ENCODE data around the gene LCN1. TPM values are rescaled to one million over a fixed set of nuclear protein-coding genes. Genes with fewer than 3 reads are reported as not detected.

Gene LCN1
- polyA plus RNA-seq, 1 donor (not counting 4 experiments of a cell fraction or from before 2014, with no cell fraction given) = not detected

- FAIRE-seq = no peak
Measured at GRCh38 chr9:135519179-135519971, 1.9 kb upstream of the LCN1 start.

GRCh38 chr9:135521608-135522095 is 412 bp downstream of the LCN1 start:
- TF ChIP-seq EZH2 (IDR thresholded peaks at IDR 0.05; ENCODE audit: low read length) = no peak
- no peak for TF ChIP-seq CTCF (optimal IDR thresholded peaks at IDR 0.05 in 1 of 3, IDR thresholded peaks at IDR 0.05 in 1 of 3, conservative IDR thresholded peaks at IDR 0.05 in 1 of 3; ENCODE audit: extremely low read depth in 1 of 3, insufficient read depth in 2 of 3, low read length in 3 of 3)
- dilution Hi-C loops (cut with MboI; ENCODE audit: extremely low pct_ligation_motif_present, low sequenced_read_pairs) = no loop called here
- H3K9ac ChIP-seq (ENCODE audit: control insufficient read depth, extremely low read depth, insufficient read depth, low read length) = no peak overlapping the region

More at GRCh38 chr9:135519179-135519971, 1.9 kb upstream of the LCN1 start:
- no peaks in the 10 kb centered on the region for H3K79me2 ChIP-seq (ENCODE audit: control insufficient read depth, insufficient read depth, low read length)
- H3K27me3 ChIP-seq (ENCODE audit: control insufficient read depth, extremely low read depth, insufficient read depth, low read length) = peaks cover 4% of the 10 kb centered on the region
- H3K4me2 ChIP-seq (ENCODE audit: control insufficient read depth, extremely low read depth, insufficient read depth, low read depth, low read length) = no peak overlapping the region
- peaks cover 2% of the 10 kb centered on the region for H3K4me1 ChIP-seq (ENCODE audit: control insufficient read depth, extremely low read depth, insufficient read depth, low read length)
- no peak overlapping the region for H2AFZ ChIP-seq (ENCODE audit: control insufficient read depth, low read length)
- no peak overlapping the region for H3K27ac ChIP-seq (ENCODE audit: control insufficient read depth, insufficient read depth, low read length)
- no peak overlapping the region for H3K4me3 ChIP-seq (ENCODE audit: control insufficient read depth in 2 of 3, extremely low read depth in 1 of 3, insufficient read depth in 2 of 3, low read depth in 1 of 3, low read length in 3 of 3)
- H3K9me3 ChIP-seq (ENCODE audit: control insufficient read depth, low read depth, low read length) = no peaks in the 10 kb centered on the region
- H3K36me3 ChIP-seq (ENCODE audit: control insufficient read depth in 2 of 2, extremely low read depth in 1 of 2, insufficient read depth in 2 of 2, low read length in 2 of 2) = no peaks in the 10 kb centered on the region
- no peak overlapping the region for H3K9ac ChIP-seq (ENCODE audit: control insufficient read depth, extremely low read depth, insufficient read depth, low read length)
- TF ChIP-seq EZH2 (IDR thresholded peaks at IDR 0.05; ENCODE audit: low read length) (no peak), CTCF (optimal IDR thresholded peaks at IDR 0.05 in 1 of 3, IDR thresholded peaks at IDR 0.05 in 1 of 3, conservative IDR thresholded peaks at IDR 0.05 in 1 of 3; ENCODE audit: extremely low read depth in 1 of 3, insufficient read depth in 2 of 3, low read length in 3 of 3) (no peak)
- no peaks in the 10 kb centered on the region for H4K20me1 ChIP-seq (ENCODE audit: control insufficient read depth, extremely low read depth, insufficient read depth, low read length)
- H3K9me1 ChIP-seq (ENCODE audit: control insufficient read depth, extremely low read depth, insufficient read depth, low read length) = no peaks in the 10 kb centered on the region
- DNase-seq (ENCODE audit: low read depth, low spot score) = no peak
- dilution Hi-C loops (cut with MboI; ENCODE audit: extremely low pct_ligation_motif_present, low sequenced_read_pairs) = no loop called here

More at GRCh38 chr9:135521608-135522095, 412 bp downstream of the LCN1 start:
- Histone ChIP-seq H3K79me2 (ENCODE audit: control insufficient read depth, insufficient read depth, low read length) (no peaks in the 10 kb centered on the region), H3K4me1 (ENCODE audit: control insufficient read depth, extremely low read depth, insufficient read depth, low read length) (no peaks in the 10 kb centered on the region), H3K27me3 (ENCODE audit: control insufficient read depth, extremely low read depth, insufficient read depth, low read length) (peaks cover 4% of the 10 kb centered on the region), H3K36me3 (ENCODE audit: control insufficient read depth in 2 of 2, extremely low read depth in 1 of 2, insufficient read depth in 2 of 2, low read length in 2 of 2) (no peaks in the 10 kb centered on the region), H3K4me3 (ENCODE audit: control insufficient read depth in 2 of 3, extremely low read depth in 1 of 3, insufficient read depth in 2 of 3, low read depth in 1 of 3, low read length in 3 of 3) (no peak overlapping the region), H4K20me1 (ENCODE audit: control insufficient read depth, extremely low read depth, insufficient read depth, low read length) (no peaks in the 10 kb centered on the region), H3K9me3 (ENCODE audit: control insufficient read depth, low read depth, low read length) (no peaks in the 10 kb centered on the region), H3K27ac (ENCODE audit: control insufficient read depth, insufficient read depth, low read length) (no peak overlapping the region), H3K9me1 (ENCODE audit: control insufficient read depth, extremely low read depth, insufficient read depth, low read length) (no peaks in the 10 kb centered on the region), H2AFZ (ENCODE audit: control insufficient read depth, low read length) (no peak overlapping the region), H3K4me2 (ENCODE audit: control insufficient read depth, extremely low read depth, insufficient read depth, low read depth, low read length) (no peak overlapping the region)
- FAIRE-seq (no peak), DNase-seq (ENCODE audit: low read depth, low spot score) (no peak)
